Measurements from ENCODE around the gene FADD. TPM values are rescaled to one million over a fixed set of nuclear protein-coding genes. Genes with fewer than 3 reads are reported as not detected.

The FADD gene
- total RNA-seq, 1 donor: 53.2 TPM

- DNase-seq (ENCODE audit: insufficient read length, low spot score, missing footprints): peak; percentile 46
- H3K79me2 ChIP-seq (ENCODE audit: insufficient read depth, low read length): no peaks in the 10 kb centered on the region
- H3K27me3 ChIP-seq (ENCODE audit: insufficient read depth, low read length): peaks cover 12% of the 10 kb centered on the region
Measured at GRCh38 chr11:70186420-70186819, 16.7 kb upstream of the FADD start.

GRCh38 chr11:70186936-70187335 is 16.2 kb upstream of the FADD start:
- Histone ChIP-seq H3K27ac (ENCODE audit: low read depth, low read length) (no peak overlapping the region), H4K20me1 (ENCODE audit: insufficient read depth, low read length) (no peaks in the 10 kb centered on the region), H3K79me2 (ENCODE audit: insufficient read depth, low read length) (no peaks in the 10 kb centered on the region), H3K4me2 (ENCODE audit: insufficient read depth, low read length) (no peak overlapping the region), H3K9me3 (ENCODE audit: low read depth, low read length) (no peaks in the 10 kb centered on the region), H3K36me3 (ENCODE audit: insufficient read depth, low read length) (no peaks in the 10 kb centered on the region), H3K4me3 (ENCODE audit: insufficient read depth, low read length) (no peak overlapping the region), H3K27me3 (ENCODE audit: insufficient read depth, low read length) (peaks cover 12% of the 10 kb centered on the region), H2AFZ (ENCODE audit: low read length) (no peak overlapping the region), H3K4me1 (ENCODE audit: insufficient read depth, low read length) (peaks cover 6% of the 10 kb centered on the region)
- DNase-seq (ENCODE audit: insufficient read length, low spot score, missing footprints): peak; percentile 48
- TF ChIP-seq CTCF (IDR thresholded peaks at IDR 0.05; ENCODE audit: extremely low read depth, low read depth, low read length): no peak

More at GRCh38 chr11:70186420-70186819, 16.7 kb upstream of the FADD start:
- Histone ChIP-seq H3K4me1 (ENCODE audit: insufficient read depth, low read length) (peaks cover 3% of the 10 kb centered on the region), H3K4me2 (ENCODE audit: insufficient read depth, low read length) (no peak overlapping the region), H4K20me1 (ENCODE audit: insufficient read depth, low read length) (no peaks in the 10 kb centered on the region), H2AFZ (ENCODE audit: low read length) (no peak overlapping the region), H3K9me3 (ENCODE audit: low read depth, low read length) (no peaks in the 10 kb centered on the region), H3K36me3 (ENCODE audit: insufficient read depth, low read length) (no peaks in the 10 kb centered on the region), H3K4me3 (ENCODE audit: insufficient read depth, low read length) (no peak overlapping the region), H3K27ac (ENCODE audit: low read depth, low read length) (no peak overlapping the region)
- TF ChIP-seq CTCF (IDR thresholded peaks at IDR 0.05; ENCODE audit: extremely low read depth, low read depth, low read length): no peak

GRCh38 chr11:70187771-70188170 is 15.3 kb upstream of the FADD start:
- no peak overlapping the region for H3K4me3 ChIP-seq (ENCODE audit: insufficient read depth, low read length)
- peaks cover 6% of the 10 kb centered on the region for H3K4me1 ChIP-seq (ENCODE audit: insufficient read depth, low read length)
- peaks cover 12% of the 10 kb centered on the region for H3K27me3 ChIP-seq (ENCODE audit: insufficient read depth, low read length)
- DNase-seq (ENCODE audit: insufficient read length, low spot score, missing footprints): peak; percentile 29
- no peaks in the 10 kb centered on the region for H4K20me1 ChIP-seq (ENCODE audit: insufficient read depth, low read length)
- H3K4me2 ChIP-seq (ENCODE audit: insufficient read depth, low read length): no peak overlapping the region
- no peaks in the 10 kb centered on the region for H3K79me2 ChIP-seq (ENCODE audit: insufficient read depth, low read length)
- H3K27ac ChIP-seq (ENCODE audit: low read depth, low read length): no peak overlapping the region
- H2AFZ ChIP-seq (ENCODE audit: low read length): no peak overlapping the region
- no peak for TF ChIP-seq CTCF (IDR thresholded peaks at IDR 0.05; ENCODE audit: extremely low read depth, low read depth, low read length)
- H3K9me3 ChIP-seq (ENCODE audit: low read depth, low read length): no peaks in the 10 kb centered on the region
- no peaks in the 10 kb centered on the region for H3K36me3 ChIP-seq (ENCODE audit: insufficient read depth, low read length)

GRCh38 chr11:70189622-70190021 is 13.5 kb upstream of the FADD start:
- H3K4me1 ChIP-seq (ENCODE audit: insufficient read depth, low read length): peaks cover 6% of the 10 kb centered on the region
- H3K27me3 ChIP-seq (ENCODE audit: insufficient read depth, low read length): peaks cover 12% of the 10 kb centered on the region
- no peak overlapping the region for H2AFZ ChIP-seq (ENCODE audit: low read length)
- H4K20me1 ChIP-seq (ENCODE audit: insufficient read depth, low read length): no peaks in the 10 kb centered on the region
- no peaks in the 10 kb centered on the region for H3K9me3 ChIP-seq (ENCODE audit: low read depth, low read length)
- H3K27ac ChIP-seq (ENCODE audit: low read depth, low read length): no peak overlapping the region
- no peaks in the 10 kb centered on the region for H3K79me2 ChIP-seq (ENCODE audit: insufficient read depth, low read length)
- H3K4me2 ChIP-seq (ENCODE audit: insufficient read depth, low read length): no peak overlapping the region
- no peak overlapping the region for H3K4me3 ChIP-seq (ENCODE audit: insufficient read depth, low read length)
- H3K36me3 ChIP-seq (ENCODE audit: insufficient read depth, low read length): no peaks in the 10 kb centered on the region
- no peak for TF ChIP-seq CTCF (IDR thresholded peaks at IDR 0.05; ENCODE audit: extremely low read depth, low read depth, low read length)
- DNase-seq (ENCODE audit: insufficient read length, low spot score, missing footprints): no peak

Measured in osteoblast (primary cell).